Measurements from ENCODE around the gene HEATR5A. TPM values are rescaled to one million over a fixed set of nuclear protein-coding genes. Genes with fewer than 3 reads are reported as not detected.

HEATR5A gene
- total RNA-seq, 1 donor from 2014 or later = 11.6 TPM

- intact Hi-C loops (cut with DNase I) = no loop called here
- TF ChIP-seq CTCF (IDR thresholded peaks at IDR 0.05) = no peak
- no peak for DNase-seq (ENCODE audit: low spot score in 2 of 2)
- no peaks in the 10 kb centered on the region for H3K9me3 ChIP-seq
- no peaks in the 10 kb centered on the region for H3K4me1 ChIP-seq
- no peak overlapping the region for H3K27ac ChIP-seq
- no peak overlapping the region for H3K4me3 ChIP-seq
- H3K27me3 ChIP-seq = no peaks in the 10 kb centered on the region
- peaks cover 30 to 33% of the 10 kb centered on the region in 2 donors for H3K36me3 ChIP-seq
Measured at GRCh38 chr14:31346097-31346496, 74.3 kb downstream of the HEATR5A start.

- no peak for DNase-seq (ENCODE audit: low spot score in 2 of 2)
- Histone ChIP-seq H3K4me3 (no peak overlapping the region), H3K36me3 (peaks cover 11 to 15% of the 10 kb centered on the region in 2 donors), H3K27ac (no peak overlapping the region), H3K9me3 (no peaks in the 10 kb centered on the region), H3K4me1 (no peaks in the 10 kb centered on the region), H3K27me3 (no peaks in the 10 kb centered on the region)
- intact Hi-C loops (cut with DNase I) = no loop called here
- no peak for TF ChIP-seq CTCF (IDR thresholded peaks at IDR 0.05)
Measured at GRCh38 chr14:31341280-31341679, 79.1 kb downstream of the HEATR5A start.

- no peak for TF ChIP-seq CTCF (IDR thresholded peaks at IDR 0.05)
- no peaks in the 10 kb centered on the region for H3K9me3 ChIP-seq
- DNase-seq (ENCODE audit: low spot score in 2 of 2) = no peak
- H3K4me1 ChIP-seq = no peaks in the 10 kb centered on the region
- no peak overlapping the region for H3K4me3 ChIP-seq
- H3K36me3 ChIP-seq = peaks cover 4 to 15% of the 10 kb centered on the region in 2 donors
- no peaks in the 10 kb centered on the region for H3K27me3 ChIP-seq
- no peak overlapping the region for H3K27ac ChIP-seq
- intact Hi-C loops (cut with DNase I) = no loop called here
Measured at GRCh38 chr14:31340297-31341063, 79.9 kb downstream of the HEATR5A start.

- Histone ChIP-seq H3K9me3 (no peaks in the 10 kb centered on the region), H3K27ac (no peak overlapping the region), H3K27me3 (no peaks in the 10 kb centered on the region), H3K36me3 (peaks cover 2 to 19% of the 10 kb centered on the region in 2 donors), H3K4me1 (no peaks in the 10 kb centered on the region), H3K4me3 (no peak overlapping the region)
- TF ChIP-seq CTCF (IDR thresholded peaks at IDR 0.05) = no peak
- intact Hi-C loops (cut with DNase I) = no loop called here
- DNase-seq (ENCODE audit: low spot score in 2 of 2) = no peak
Measured at GRCh38 chr14:31339743-31340142, 80.6 kb downstream of the HEATR5A start.

- H3K27ac ChIP-seq = no peak overlapping the region
- H3K4me1 ChIP-seq = no peaks in the 10 kb centered on the region
Measured at GRCh38 chr14:31337331-31337730, 83.0 kb downstream of the HEATR5A start.

More at GRCh38 chr14:31337331-31337730, 83.0 kb downstream of the HEATR5A start:
- DNase-seq (ENCODE audit: low spot score in 2 of 2) = no peak
- no peaks in the 10 kb centered on the region for H3K9me3 ChIP-seq
- H3K36me3 ChIP-seq = peaks cover 9 to 26% of the 10 kb centered on the region in 2 donors
- intact Hi-C loops (cut with DNase I) = no loop called here
- H3K27me3 ChIP-seq = no peaks in the 10 kb centered on the region
- no peak for TF ChIP-seq CTCF (IDR thresholded peaks at IDR 0.05)
- no peak overlapping the region for H3K4me3 ChIP-seq

All from ascending aorta (tissue), 2 donors.